Measurements from ENCODE around the gene STARD13.

Gene STARD13

GRCh38 chr13:33272531-33273124 is 12.9 kb downstream of the STARD13 start:
- no peaks in the 10 kb centered on the region for H3K27me3 ChIP-seq (ENCODE audit: control insufficient read depth, insufficient read depth, low read length)
- no peaks in the 10 kb centered on the region for H3K9me3 ChIP-seq (ENCODE audit: control insufficient read depth, low read depth, low read length)
- no peak overlapping the region for H3K4me3 ChIP-seq (ENCODE audit: low read length)
- no peak overlapping the region for H3K9ac ChIP-seq (ENCODE audit: low read length)
- no peak overlapping the region for H3K27ac ChIP-seq (ENCODE audit: low read length)
- peaks cover 3% of the 10 kb centered on the region for H3K4me1 ChIP-seq (ENCODE audit: control insufficient read depth, low read depth, low read length)
- H3K36me3 ChIP-seq (ENCODE audit: control insufficient read depth, low read depth, low read length), result no peaks in the 10 kb centered on the region

DNA sequence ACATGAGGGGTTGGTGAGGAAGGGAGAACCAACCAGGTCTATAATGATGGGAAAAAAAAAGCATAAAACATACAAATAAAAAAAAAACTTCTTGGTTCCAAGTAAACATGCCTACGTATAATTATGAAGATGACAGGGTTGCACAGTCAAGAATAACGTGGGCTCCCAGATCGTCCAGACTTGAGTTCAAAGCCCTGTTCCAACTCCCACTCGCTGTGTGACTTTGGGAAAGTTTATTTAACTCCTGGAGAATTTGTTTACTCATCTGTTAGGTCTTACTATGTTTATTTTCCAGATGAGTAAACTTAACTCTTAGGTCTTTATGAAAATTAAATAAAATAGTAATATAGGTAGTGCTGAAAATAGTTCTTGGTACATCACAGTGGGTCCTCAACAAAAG is 13.8 kb downstream of the STARD13 start:
- H3K4me3 ChIP-seq (ENCODE audit: low read length), result no peak overlapping the region
- H3K9me3 ChIP-seq (ENCODE audit: control insufficient read depth, low read depth, low read length), result no peaks in the 10 kb centered on the region
- peaks cover 3% of the 10 kb centered on the region for H3K4me1 ChIP-seq (ENCODE audit: control insufficient read depth, low read depth, low read length)
- H3K36me3 ChIP-seq (ENCODE audit: control insufficient read depth, low read depth, low read length), result no peaks in the 10 kb centered on the region
- no peaks in the 10 kb centered on the region for H3K27me3 ChIP-seq (ENCODE audit: control insufficient read depth, insufficient read depth, low read length)
- no peak overlapping the region for H3K27ac ChIP-seq (ENCODE audit: low read length)
- H3K9ac ChIP-seq (ENCODE audit: low read length), result no peak overlapping the region

GRCh38 chr13:33270895-33271538 is 14.5 kb downstream of the STARD13 start:
- Histone ChIP-seq H3K9me3 (ENCODE audit: control insufficient read depth, low read depth, low read length) (no peaks in the 10 kb centered on the region), H3K27ac (ENCODE audit: low read length) (no peak overlapping the region), H3K4me1 (ENCODE audit: control insufficient read depth, low read depth, low read length) (no peaks in the 10 kb centered on the region), H3K4me3 (ENCODE audit: low read length) (no peak overlapping the region), H3K36me3 (ENCODE audit: control insufficient read depth, low read depth, low read length) (no peaks in the 10 kb centered on the region), H3K27me3 (ENCODE audit: control insufficient read depth, insufficient read depth, low read length) (no peaks in the 10 kb centered on the region), H3K9ac (ENCODE audit: low read length) (no peak overlapping the region)

DNA sequence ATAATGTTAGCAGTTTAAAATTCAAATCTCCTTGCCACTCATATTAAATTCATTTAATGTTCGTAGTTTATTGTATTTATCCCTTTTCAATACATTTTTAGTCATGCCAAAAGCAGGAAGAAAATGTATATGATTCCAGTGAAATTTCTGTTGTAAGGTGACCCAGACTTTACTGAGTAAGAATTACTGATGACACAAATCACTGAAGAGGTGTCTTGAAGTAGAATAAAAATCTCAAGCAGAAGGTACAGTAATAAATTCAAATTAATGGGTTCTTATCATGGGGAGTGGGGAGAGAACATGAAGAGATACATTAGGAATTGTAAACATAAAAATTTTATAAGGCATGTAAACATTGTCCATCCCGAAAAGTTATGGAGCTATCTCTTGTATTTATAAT is 19.9 kb downstream of the STARD13 start:
- Histone ChIP-seq H3K27ac (ENCODE audit: low read length) (no peak overlapping the region), H3K9me3 (ENCODE audit: control insufficient read depth, low read depth, low read length) (no peaks in the 10 kb centered on the region), H3K4me3 (ENCODE audit: low read length) (no peak overlapping the region), H3K36me3 (ENCODE audit: control insufficient read depth, low read depth, low read length) (no peaks in the 10 kb centered on the region), H3K4me1 (ENCODE audit: control insufficient read depth, low read depth, low read length) (peaks cover 3% of the 10 kb centered on the region), H3K9ac (ENCODE audit: low read length) (no peak overlapping the region), H3K27me3 (ENCODE audit: control insufficient read depth, insufficient read depth, low read length) (no peaks in the 10 kb centered on the region)

DNA sequence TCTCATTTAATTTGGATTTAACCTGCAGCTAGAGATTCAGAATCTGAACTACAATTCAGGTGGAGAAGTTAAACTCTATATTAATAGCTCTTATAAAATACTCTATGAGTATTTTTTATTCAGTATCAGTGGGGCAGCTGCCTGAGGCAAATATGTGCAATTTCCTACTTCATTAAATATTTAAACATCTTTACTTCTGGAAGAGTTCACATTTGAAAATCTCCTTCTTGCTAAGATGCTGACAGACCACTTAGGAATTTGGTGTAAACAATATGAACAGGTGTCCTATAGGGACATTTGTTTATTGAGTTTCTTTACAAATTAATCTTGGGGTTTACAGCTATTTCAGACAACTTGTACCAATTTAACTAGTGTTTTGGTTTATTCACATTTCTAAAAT is 20.4 kb downstream of the STARD13 start:
- H3K9me3 ChIP-seq (ENCODE audit: control insufficient read depth, low read depth, low read length), result no peaks in the 10 kb centered on the region
- H3K9ac ChIP-seq (ENCODE audit: low read length), result no peak overlapping the region
- no peak overlapping the region for H3K27ac ChIP-seq (ENCODE audit: low read length)
- H3K4me3 ChIP-seq (ENCODE audit: low read length), result no peak overlapping the region
- no peaks in the 10 kb centered on the region for H3K27me3 ChIP-seq (ENCODE audit: control insufficient read depth, insufficient read depth, low read length)
- peaks cover 7% of the 10 kb centered on the region for H3K4me1 ChIP-seq (ENCODE audit: control insufficient read depth, low read depth, low read length)
- H3K36me3 ChIP-seq (ENCODE audit: control insufficient read depth, low read depth, low read length), result no peaks in the 10 kb centered on the region

DNA sequence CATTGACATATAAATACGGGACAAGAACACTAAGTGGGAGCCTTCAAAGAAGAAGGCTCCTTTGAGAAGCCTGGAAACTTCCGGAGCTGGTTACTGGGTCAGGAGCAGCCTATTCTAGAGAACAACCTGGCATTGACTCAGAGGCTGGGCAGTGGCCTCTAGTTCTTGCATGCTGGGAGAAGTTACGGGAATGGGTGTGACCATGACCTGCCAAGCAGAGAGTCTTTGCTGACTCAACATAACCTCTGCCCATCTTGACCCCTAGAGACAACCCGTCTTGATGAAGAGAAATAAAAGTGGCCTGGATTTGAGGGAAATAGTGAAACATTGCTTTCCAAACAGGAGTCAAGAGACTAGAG is 21.0 kb downstream of the STARD13 start:
- H3K4me1 ChIP-seq (ENCODE audit: control insufficient read depth, low read depth, low read length), result peaks cover 12% of the 10 kb centered on the region
- no peak overlapping the region for H3K27ac ChIP-seq (ENCODE audit: low read length)
- H3K9ac ChIP-seq (ENCODE audit: low read length), result no peak overlapping the region
- no peak overlapping the region for H3K4me3 ChIP-seq (ENCODE audit: low read length)
- H3K36me3 ChIP-seq (ENCODE audit: control insufficient read depth, low read depth, low read length), result no peaks in the 10 kb centered on the region
- no peaks in the 10 kb centered on the region for H3K9me3 ChIP-seq (ENCODE audit: control insufficient read depth, low read depth, low read length)
- no peaks in the 10 kb centered on the region for H3K27me3 ChIP-seq (ENCODE audit: control insufficient read depth, insufficient read depth, low read length)

- no peak overlapping the region for H3K27ac ChIP-seq (ENCODE audit: low read length)
- no peak overlapping the region for H3K9ac ChIP-seq (ENCODE audit: low read length)
- no peak overlapping the region for H3K4me3 ChIP-seq (ENCODE audit: low read length)
- peaks cover 17% of the 10 kb centered on the region for H3K4me1 ChIP-seq (ENCODE audit: control insufficient read depth, low read depth, low read length)
- no peaks in the 10 kb centered on the region for H3K9me3 ChIP-seq (ENCODE audit: control insufficient read depth, low read depth, low read length)
- H3K36me3 ChIP-seq (ENCODE audit: control insufficient read depth, low read depth, low read length), result no peaks in the 10 kb centered on the region
- H3K27me3 ChIP-seq (ENCODE audit: control insufficient read depth, insufficient read depth, low read length), result no peaks in the 10 kb centered on the region
These were observed 21.5 kb downstream of the STARD13 start for GRCh38 chr13:33263976-33264619.

GRCh38 chr13:33263484-33263883 is 22.1 kb downstream of the STARD13 start:
- Histone ChIP-seq H3K4me1 (ENCODE audit: control insufficient read depth, low read depth, low read length) (peaks cover 22% of the 10 kb centered on the region), H3K27ac (ENCODE audit: low read length) (no peak overlapping the region), H3K4me3 (ENCODE audit: low read length) (no peak overlapping the region), H3K9ac (ENCODE audit: low read length) (no peak overlapping the region), H3K36me3 (ENCODE audit: control insufficient read depth, low read depth, low read length) (no peaks in the 10 kb centered on the region), H3K27me3 (ENCODE audit: control insufficient read depth, insufficient read depth, low read length) (no peaks in the 10 kb centered on the region), H3K9me3 (ENCODE audit: control insufficient read depth, low read depth, low read length) (no peaks in the 10 kb centered on the region)

GRCh38 chr13:33262997-33263396 is 22.6 kb downstream of the STARD13 start:
- no peak overlapping the region for H3K27ac ChIP-seq (ENCODE audit: low read length)
- no peaks in the 10 kb centered on the region for H3K9me3 ChIP-seq (ENCODE audit: control insufficient read depth, low read depth, low read length)
- H3K9ac ChIP-seq (ENCODE audit: low read length), result no peak overlapping the region
- peaks cover 27% of the 10 kb centered on the region for H3K4me1 ChIP-seq (ENCODE audit: control insufficient read depth, low read depth, low read length)
- no peaks in the 10 kb centered on the region for H3K36me3 ChIP-seq (ENCODE audit: control insufficient read depth, low read depth, low read length)
- no peak overlapping the region for H3K4me3 ChIP-seq (ENCODE audit: low read length)
- no peaks in the 10 kb centered on the region for H3K27me3 ChIP-seq (ENCODE audit: control insufficient read depth, insufficient read depth, low read length)

- Histone ChIP-seq H3K27me3 (ENCODE audit: control insufficient read depth, insufficient read depth, low read length) (no peaks in the 10 kb centered on the region), H3K4me3 (ENCODE audit: low read length) (no peak overlapping the region), H3K4me1 (ENCODE audit: control insufficient read depth, low read depth, low read length) (peaks cover 27% of the 10 kb centered on the region), H3K36me3 (ENCODE audit: control insufficient read depth, low read depth, low read length) (no peaks in the 10 kb centered on the region), H3K9ac (ENCODE audit: low read length) (no peak overlapping the region), H3K9me3 (ENCODE audit: control insufficient read depth, low read depth, low read length) (no peaks in the 10 kb centered on the region), H3K27ac (ENCODE audit: low read length) (no peak overlapping the region)
These were observed 23.0 kb downstream of the STARD13 start for GRCh38 chr13:33262594-33262993.

DNA sequence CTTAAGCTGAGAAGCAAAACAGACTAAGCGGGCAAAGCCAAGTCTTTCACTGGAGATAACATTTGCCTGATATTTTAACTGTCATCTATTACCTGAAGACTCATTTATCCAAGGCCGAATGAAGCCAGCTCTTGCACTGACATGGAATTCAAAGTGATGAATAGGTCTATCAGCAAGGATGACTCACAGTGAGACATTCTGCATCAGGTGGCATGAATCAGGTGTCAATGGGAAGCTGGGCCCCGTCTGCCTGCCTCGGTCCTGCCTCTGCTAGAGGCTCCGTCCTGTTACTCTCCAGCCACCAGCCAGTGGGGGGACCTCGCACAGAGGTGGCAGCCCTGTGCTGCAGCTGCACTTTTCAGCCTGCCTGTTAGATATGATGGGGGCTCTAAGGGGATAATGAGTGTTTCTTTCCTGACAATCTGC is 23.5 kb downstream of the STARD13 start:
- no peaks in the 10 kb centered on the region for H3K9me3 ChIP-seq (ENCODE audit: control insufficient read depth, low read depth, low read length)
- H3K27ac ChIP-seq (ENCODE audit: low read length), result no peak overlapping the region
- H3K4me1 ChIP-seq (ENCODE audit: control insufficient read depth, low read depth, low read length), result peaks cover 27% of the 10 kb centered on the region
- H3K9ac ChIP-seq (ENCODE audit: low read length), result no peak overlapping the region
- H3K27me3 ChIP-seq (ENCODE audit: control insufficient read depth, insufficient read depth, low read length), result no peaks in the 10 kb centered on the region
- H3K36me3 ChIP-seq (ENCODE audit: control insufficient read depth, low read depth, low read length), result no peaks in the 10 kb centered on the region
- no peak overlapping the region for H3K4me3 ChIP-seq (ENCODE audit: low read length)

Measured in iPS-18a (cell line).